ENCODE data around the gene ITSN1.
"Not testable (repeated sequence)": the region's sequence is repeated elsewhere in the genome, so short reads cannot be mapped to it uniquely, and the experiment has no call there.

The ITSN1 gene

GRCh38 chr21:33858667-33859372 lies 216.5 kb downstream of the ITSN1 start:
- no peak for FAIRE-seq
- DNase-seq (ENCODE audit: insufficient read length, low spot score): no peak
- no peak for TF ChIP-seq CTCF (IDR thresholded peaks at IDR 0.05; ENCODE audit: insufficient read depth, missing control alignments)

GRCh38 chr21:33859373-33860102 lies 217.2 kb downstream of the ITSN1 start:
- FAIRE-seq (no peak), DNase-seq (ENCODE audit: insufficient read length, low spot score) (no peak)
- no peak for TF ChIP-seq CTCF (IDR thresholded peaks at IDR 0.05; ENCODE audit: insufficient read depth, missing control alignments)

GRCh38 chr21:33860332-33860879 lies 218.1 kb downstream of the ITSN1 start:
- FAIRE-seq (no peak), DNase-seq (ENCODE audit: insufficient read length, low spot score) (no peak)

GRCh38 chr21:33861125-33861524 lies 218.8 kb downstream of the ITSN1 start:
- FAIRE-seq: peak; percentile 38
- no peak for TF ChIP-seq CTCF (IDR thresholded peaks at IDR 0.05; ENCODE audit: insufficient read depth, missing control alignments)
- DNase-seq (ENCODE audit: insufficient read length, low spot score): no peak

More at GRCh38 chr21:33860332-33860879, 218.1 kb downstream of the ITSN1 start:
- no peak for TF ChIP-seq CTCF (IDR thresholded peaks at IDR 0.05; ENCODE audit: insufficient read depth, missing control alignments)

GRCh38 chr21:33863191-33863590 lies 220.9 kb downstream of the ITSN1 start:
- DNase-seq (ENCODE audit: insufficient read length, low spot score); FAIRE-seq: not testable (repeated sequence)

GRCh38 chr21:33864150-33864549 lies 221.8 kb downstream of the ITSN1 start:
- TF ChIP-seq CTCF (IDR thresholded peaks at IDR 0.05; ENCODE audit: insufficient read depth, missing control alignments): no peak
- no peak for FAIRE-seq
- DNase-seq (ENCODE audit: insufficient read length, low spot score): no peak

GRCh38 chr21:33865176-33865575 lies 222.9 kb downstream of the ITSN1 start:
- no peak for TF ChIP-seq CTCF (IDR thresholded peaks at IDR 0.05; ENCODE audit: insufficient read depth, missing control alignments)
- FAIRE-seq (no peak), DNase-seq (ENCODE audit: insufficient read length, low spot score) (no peak)

All from D721Med (cell line).